ENCODE measurements around the gene SCN3B. TPM values are rescaled to one million over a fixed set of nuclear protein-coding genes. Genes with fewer than 3 reads are reported as not detected.

The SCN3B gene
- total and polyA plus RNA-seq, 2 donors = 0.14 to 0.84 TPM

Other genes starting within 250 kb of the SCN3B start
- 15.6 TPM for gene GRAMD1B, start 224.4 kb downstream of the SCN3B start, total RNA-seq
- gene GRAMD1B, start 224.4 kb downstream of the SCN3B start, polyA plus RNA-seq = 4.8 TPM
- 5.7 TPM for gene ZNF202, start 87.0 kb upstream of the SCN3B start, total RNA-seq
- gene ZNF202, start 87.0 kb upstream of the SCN3B start, polyA plus RNA-seq = 10.7 TPM
- not detected for gene OR6X1, start 99.9 kb upstream of the SCN3B start, total RNA-seq
- not detected for gene OR6X1, start 99.9 kb upstream of the SCN3B start, polyA plus RNA-seq
- not detected for gene OR6M1, start 151.7 kb upstream of the SCN3B start, total RNA-seq
- not detected for gene OR6M1, start 151.7 kb upstream of the SCN3B start, polyA plus RNA-seq
- not detected for gene TMEM225, start 231.0 kb upstream of the SCN3B start, total RNA-seq
- not detected for gene TMEM225, start 231.0 kb upstream of the SCN3B start, polyA plus RNA-seq
- not detected for gene OR8D4, start 247.5 kb upstream of the SCN3B start, total RNA-seq
- gene OR8D4, start 247.5 kb upstream of the SCN3B start, polyA plus RNA-seq = 0.02 TPM